ENCODE measurements around the gene BAHCC1.

BAHCC1 gene

DNA sequence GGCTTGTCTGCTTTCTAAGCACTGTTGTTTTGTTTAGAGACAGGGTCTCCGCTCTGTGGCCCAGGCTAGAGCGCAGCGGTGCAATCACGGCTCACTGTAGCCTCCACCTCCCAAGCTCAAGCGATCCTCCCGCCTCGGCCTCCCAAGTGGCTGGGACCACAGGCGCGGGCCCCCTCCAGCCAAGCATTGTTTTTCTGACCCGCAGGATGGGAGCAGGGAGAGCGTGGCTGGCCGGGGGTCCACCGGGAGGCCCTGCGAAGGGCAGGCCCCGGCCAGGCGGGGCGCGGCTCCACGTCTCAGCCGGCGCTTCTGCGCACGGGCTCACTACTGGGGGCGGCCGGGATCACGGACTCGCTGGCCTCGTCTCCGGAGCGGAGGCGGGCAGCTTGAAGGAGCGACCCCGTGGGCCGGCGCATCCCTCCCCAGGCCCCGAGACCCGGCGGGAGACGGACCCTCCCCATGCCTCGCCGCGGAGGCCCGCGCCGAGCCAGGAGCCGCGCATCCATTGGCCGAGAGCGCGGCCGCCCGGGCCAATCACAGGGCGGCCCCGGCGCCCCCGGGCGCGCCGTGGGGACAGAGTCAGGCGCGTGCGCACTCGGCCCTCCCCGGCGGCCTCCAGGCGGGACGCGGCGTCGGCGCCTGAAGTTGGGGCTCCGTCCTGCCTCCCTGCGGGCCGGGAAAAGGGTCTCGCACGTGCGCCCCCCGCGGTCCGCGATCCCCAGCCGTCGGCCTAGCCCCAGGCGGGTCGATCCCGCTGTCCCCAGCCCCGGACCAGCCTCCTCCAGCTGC lies 92.4 kb downstream of the BAHCC1 start:
- in situ Hi-C loops (cut with MboI; ENCODE audit: low sequenced_read_pairs, unreplicated experiment): loop anchor here (10.0 kb wide), 1 partner anchor 233 kb away; no protein-coding TSS in a partner anchor
- TF ChIP-seq, protein P1, sequence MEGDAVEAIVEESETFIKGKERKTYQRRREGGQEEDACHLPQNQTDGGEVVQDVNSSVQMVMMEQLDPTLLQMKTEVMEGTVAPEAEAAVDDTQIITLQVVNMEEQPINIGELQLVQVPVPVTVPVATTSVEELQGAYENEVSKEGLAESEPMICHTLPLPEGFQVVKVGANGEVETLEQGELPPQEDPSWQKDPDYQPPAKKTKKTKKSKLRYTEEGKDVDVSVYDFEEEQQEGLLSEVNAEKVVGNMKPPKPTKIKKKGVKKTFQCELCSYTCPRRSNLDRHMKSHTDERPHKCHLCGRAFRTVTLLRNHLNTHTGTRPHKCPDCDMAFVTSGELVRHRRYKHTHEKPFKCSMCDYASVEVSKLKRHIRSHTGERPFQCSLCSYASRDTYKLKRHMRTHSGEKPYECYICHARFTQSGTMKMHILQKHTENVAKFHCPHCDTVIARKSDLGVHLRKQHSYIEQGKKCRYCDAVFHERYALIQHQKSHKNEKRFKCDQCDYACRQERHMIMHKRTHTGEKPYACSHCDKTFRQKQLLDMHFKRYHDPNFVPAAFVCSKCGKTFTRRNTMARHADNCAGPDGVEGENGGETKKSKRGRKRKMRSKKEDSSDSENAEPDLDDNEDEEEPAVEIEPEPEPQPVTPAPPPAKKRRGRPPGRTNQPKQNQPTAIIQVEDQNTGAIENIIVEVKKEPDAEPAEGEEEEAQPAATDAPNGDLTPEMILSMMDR (IDR thresholded peaks at IDR 0.05; ENCODE audit: borderline replicate concordance, control extremely low read depth, extremely low read depth, insufficient read depth, missing control alignments): no peak
- peak; percentile 98 for DNase-seq (ENCODE audit: low spot score)

DNA sequence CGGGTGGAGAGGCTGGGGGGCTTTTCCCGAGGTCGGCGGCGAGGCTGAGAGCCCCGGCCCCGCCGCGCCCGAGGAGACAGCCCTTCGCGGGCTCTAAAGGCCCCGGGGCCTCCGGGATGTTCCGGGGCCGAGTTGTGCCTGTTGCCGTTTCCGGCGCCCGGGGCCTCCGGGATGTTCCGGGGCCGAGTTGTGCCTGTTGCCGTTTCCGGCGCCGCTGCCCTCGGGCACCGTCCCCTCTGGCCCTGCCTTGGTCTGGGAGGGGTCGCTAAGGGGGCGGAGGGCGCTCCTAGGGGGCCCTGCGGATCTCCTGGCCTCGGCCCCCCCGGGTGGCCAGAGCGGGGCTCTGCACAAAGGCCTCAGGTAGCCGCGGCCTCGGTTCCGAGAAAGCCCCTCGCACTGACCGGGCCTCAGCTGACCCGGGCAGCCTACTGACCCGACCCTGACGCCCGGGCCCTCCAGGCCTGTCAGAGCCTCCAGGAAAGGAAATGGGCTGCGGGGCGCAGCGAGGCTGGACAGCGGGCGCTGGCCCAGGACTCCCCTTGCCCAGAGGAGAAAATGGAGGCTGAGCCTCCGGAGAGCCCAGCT lies 93.1 kb downstream of the BAHCC1 start:
- TF ChIP-seq, protein P1 (IDR thresholded peaks at IDR 0.05; ENCODE audit: borderline replicate concordance, control extremely low read depth, extremely low read depth, insufficient read depth, missing control alignments): no peak
- DNase-seq (ENCODE audit: low spot score): no peak
- in situ Hi-C loops (cut with MboI; ENCODE audit: low sequenced_read_pairs, unreplicated experiment): loop anchor here (10.0 kb wide), 1 partner anchor 234 kb away; no protein-coding TSS in a partner anchor

GRCh38 chr17:81489012-81489997 lies 94.0 kb downstream of the BAHCC1 start:
- DNase-seq (ENCODE audit: low spot score): no peak
- in situ Hi-C loops (cut with MboI; ENCODE audit: low sequenced_read_pairs, unreplicated experiment): loop anchor here (10.0 kb wide), 1 partner anchor 235 kb away; no protein-coding TSS in a partner anchor
- TF ChIP-seq, protein P1 (IDR thresholded peaks at IDR 0.05; ENCODE audit: borderline replicate concordance, control extremely low read depth, extremely low read depth, insufficient read depth, missing control alignments): no peak

DNA sequence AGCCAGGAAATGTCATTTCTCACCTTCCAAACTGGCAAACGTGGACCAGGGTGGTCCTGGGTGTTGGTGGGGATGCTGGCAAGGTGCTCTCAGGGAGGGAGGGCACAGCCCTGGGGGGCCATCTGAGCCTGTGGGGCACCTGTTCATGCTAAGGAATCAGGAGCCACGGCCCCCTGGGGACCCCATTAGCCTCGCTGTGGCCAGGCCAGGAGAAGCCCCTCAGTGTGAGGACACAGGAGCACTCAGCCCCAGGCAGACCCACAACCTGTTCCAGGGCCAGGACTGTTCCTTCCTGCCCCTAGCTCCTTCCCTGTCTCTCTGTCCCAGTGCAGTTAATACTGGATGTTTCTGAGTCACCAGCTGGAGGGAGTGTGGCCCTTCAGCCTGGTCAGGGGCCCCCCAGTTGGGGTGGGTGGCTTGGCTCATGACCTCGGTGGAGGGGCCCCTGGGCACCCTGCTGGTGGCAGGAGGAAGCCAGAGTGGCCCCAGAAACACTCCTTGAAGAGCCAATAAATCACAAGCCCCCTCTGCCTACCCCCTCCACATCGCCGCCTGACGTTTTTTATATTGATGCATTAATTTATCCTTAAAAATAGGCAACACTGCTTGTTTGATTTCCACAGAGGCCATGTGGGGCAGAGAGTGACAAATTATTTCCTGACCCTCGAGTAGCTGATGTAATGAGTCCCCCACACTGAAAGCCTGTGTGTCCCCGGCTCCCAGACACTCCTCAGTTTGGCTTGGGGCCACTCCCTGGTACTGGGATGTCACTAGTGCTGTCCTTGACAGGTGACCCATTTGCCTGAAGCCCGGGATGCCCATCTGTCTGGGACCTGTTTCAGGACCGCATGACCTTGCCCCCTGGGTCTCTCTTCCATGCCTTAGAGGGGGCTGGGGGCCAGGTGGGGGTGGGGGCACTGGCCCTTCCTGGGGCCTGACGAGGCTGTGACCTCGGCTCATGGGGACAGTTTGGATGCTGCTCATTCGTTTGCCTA lies 95.0 kb downstream of the BAHCC1 start:
- no peak for DNase-seq (ENCODE audit: low spot score)
- TF ChIP-seq, protein P1 (IDR thresholded peaks at IDR 0.05; ENCODE audit: borderline replicate concordance, control extremely low read depth, extremely low read depth, insufficient read depth, missing control alignments): no peak
- in situ Hi-C loops (cut with MboI; ENCODE audit: low sequenced_read_pairs, unreplicated experiment): loop anchor here (10.0 kb wide), 1 partner anchor 235 kb away; no protein-coding TSS in a partner anchor

- in situ Hi-C loops (cut with MboI; ENCODE audit: low sequenced_read_pairs, unreplicated experiment): no loop called here
- TF ChIP-seq, protein P1 (IDR thresholded peaks at IDR 0.05; ENCODE audit: borderline replicate concordance, control extremely low read depth, extremely low read depth, insufficient read depth, missing control alignments): no peak
- DNase-seq (ENCODE audit: low spot score): no peak
These were observed 95.9 kb downstream of the BAHCC1 start for GRCh38 chr17:81491181-81491581.

All from GM13976 (cell line).